ES-I3 (cell line): ENCODE measurements around the gene DNAL4.

Source experiments
- H3K36me3 ChIP-seq: 2 replicates; pipeline ENCODE4 v1.6.1; 2013; ENCODE audit warnings: mild to moderate bottlenecking, low read length, control low read depth, moderate library complexity; ENCODE audit not compliant: insufficient read depth
- H3K4me1 ChIP-seq: 2 replicates; pipeline ENCODE4 v1.6.1; 2013; ENCODE audit warnings: mild to moderate bottlenecking, control low read depth, low read length; ENCODE audit not compliant: insufficient read depth
- H3K9ac ChIP-seq: 2 replicates; pipeline ENCODE4 v1.6.1; 2013; ENCODE audit warnings: low read depth, mild to moderate bottlenecking, low read length, moderate library complexity
- H3K9me3 ChIP-seq: 2 replicates; pipeline ENCODE4 v1.6.1; 2013; ENCODE audit warnings: mild to moderate bottlenecking, low read length, moderate library complexity; ENCODE audit not compliant: control insufficient read depth, insufficient read depth

The DNAL4 gene

GRCh38 chr22:38728871-38729796, 64.8 kb downstream of the DNAL4 start:
- Histone ChIP-seq H3K36me3 (peaks cover 29% of the 10 kb centered on the region), H3K4me1 (no peaks in the 10 kb centered on the region), H3K9ac (no peak overlapping the region), H3K9me3 (no peaks in the 10 kb centered on the region)
